Mammary epithelial cell (primary cell): Measurements from ENCODE around the gene TLE3.

Experiments
- CTCF ChIP-seq, 2 donors: IDR thresholded peaks in 1 of 2; conservative IDR thresholded peaks in 1 of 2; 2 replicates each; pipeline ENCODE4 v1.5.1; 2011 to 2012; ENCODE audit warnings: inconsistent platforms in 2 of 2, low read length in 2 of 2, mild to moderate bottlenecking in 2 of 2, control low read depth in 1 of 2, low read depth in 1 of 2; ENCODE audit not compliant: insufficient read depth in 1 of 2; ENCODE audit errors: extremely low read depth in 1 of 2
- EZH2 ChIP-seq: IDR thresholded peaks from 2 replicates; pipeline ENCODE4 v1.6.1; 2012; ENCODE audit warnings: low read length, inconsistent platforms, borderline replicate concordance

GRCh38 chr15:70071799-70072198 lies 25.9 kb downstream of the TLE3 start:
- TF ChIP-seq CTCF (conservative IDR thresholded peaks at IDR 0.05 in 1 of 2, IDR thresholded peaks at IDR 0.05 in 1 of 2; ENCODE audit: extremely low read depth in 1 of 2, insufficient read depth in 1 of 2, low read depth in 1 of 2, low read length in 2 of 2) = no peak
- no peak for TF ChIP-seq EZH2
